ENCODE results near the gene SPAG17.

- TF ChIP-seq CTCF (tag by site-specific recombination; IDR thresholded peaks at IDR 0.05): no peak
- no peak for TF ChIP-seq YY1 (tag by site-specific recombination; IDR thresholded peaks at IDR 0.05)
- no peak for TF ChIP-seq ZNF660 (tag by site-specific recombination; IDR thresholded peaks at IDR 0.05)
- TF ChIP-seq SP2 (tag by site-specific recombination; IDR thresholded peaks at IDR 0.05): no peak
- TF ChIP-seq ZNF221 (tag by site-specific recombination; IDR thresholded peaks at IDR 0.05; ENCODE audit: borderline replicate concordance): no peak
- no peak for TF ChIP-seq REST (tag by site-specific recombination; IDR thresholded peaks at IDR 0.05)
- TF ChIP-seq ZNF629 (tag by site-specific recombination; IDR thresholded peaks at IDR 0.05): no peak
- TF ChIP-seq ZBTB1 (tag by site-specific recombination; IDR thresholded peaks at IDR 0.05): no peak
- TF ChIP-seq ELK4 (IDR thresholded peaks at IDR 0.05; ENCODE audit: borderline replicate concordance, low read depth, low read length): no peak
These were observed 48.7 kb downstream of the SPAG17 start for GRCh38 chr1:118136187-118136941.
